ENCODE measurements around the gene AGAP2. TPM values are rescaled to one million over a fixed set of nuclear protein-coding genes. Genes with fewer than 3 reads are reported as not detected.

AGAP2 gene
- total RNA-seq, 1 experiment from 2014 or later = 38.6 TPM

- peak in 1 of 2 experiments; percentile 62 for DNase-seq
- no peaks in the 10 kb centered on the region for H3K27me3 ChIP-seq
Observed at GRCh38 chr12:57763881-57764661, 25.5 kb upstream of the AGAP2 start.

GRCh38 chr12:57762463-57762862 is 23.9 kb upstream of the AGAP2 start:
- Histone ChIP-seq H3K4me1 (peaks cover 3% of the 10 kb centered on the region; the same call in 1 of the 2 replicates), H3K27me3 (no peaks in the 10 kb centered on the region), H3K36me3 (peaks cover 59% of the 10 kb centered on the region), H3K9me3 (replicated peaks) (no peaks in the 10 kb centered on the region), H3K4me3 (no peak overlapping the region), H3K27ac (no peak overlapping the region)
- DNase-seq = peak in 1 of 2 experiments; percentile 60

More at GRCh38 chr12:57763881-57764661, 25.5 kb upstream of the AGAP2 start:
- H3K4me1 ChIP-seq = peaks cover 5% of the 10 kb centered on the region; the same call in 1 of the 2 replicates
- H3K9me3 ChIP-seq (replicated peaks) = no peaks in the 10 kb centered on the region
- H3K27ac ChIP-seq = no peak overlapping the region
- peaks cover 73% of the 10 kb centered on the region for H3K36me3 ChIP-seq
- no peak overlapping the region for H3K4me3 ChIP-seq

GRCh38 chr12:57761391-57761998 is 23.0 kb upstream of the AGAP2 start:
- Histone ChIP-seq H3K4me3 (no peak overlapping the region), H3K9me3 (replicated peaks) (no peaks in the 10 kb centered on the region), H3K27me3 (no peaks in the 10 kb centered on the region), H3K36me3 (peaks cover 49% of the 10 kb centered on the region), H3K27ac (no peak overlapping the region), H3K4me1 (peaks cover 1% of the 10 kb centered on the region)
- DNase-seq = peak; percentile 60 to 64

- Histone ChIP-seq H3K27ac (no peak overlapping the region), H3K36me3 (peaks cover 46% of the 10 kb centered on the region), H3K4me3 (no peak overlapping the region), H3K9me3 (replicated peaks) (no peaks in the 10 kb centered on the region), H3K27me3 (no peaks in the 10 kb centered on the region), H3K4me1 (peaks cover 7% of the 10 kb centered on the region)
- DNase-seq = peak in 1 of 2 experiments; percentile 96
Observed at GRCh38 chr12:57760347-57760982, 21.9 kb upstream of the AGAP2 start.

- DNase-seq = peak; percentile 62 to 88
- Histone ChIP-seq H3K4me3 (no peak overlapping the region), H3K27ac (no peak overlapping the region), H3K9me3 (replicated peaks) (no peaks in the 10 kb centered on the region), H3K27me3 (peaks cover 2% of the 10 kb centered on the region), H3K36me3 (peaks cover 38% of the 10 kb centered on the region), H3K4me1 (peaks cover 9% of the 10 kb centered on the region)
Observed at GRCh38 chr12:57759360-57759980, 20.9 kb upstream of the AGAP2 start.

- Histone ChIP-seq H3K4me3 (no peak overlapping the region), H3K9me3 (replicated peaks) (no peaks in the 10 kb centered on the region), H3K4me1 (peaks cover 11% of the 10 kb centered on the region), H3K27ac (no peak overlapping the region), H3K36me3 (peaks cover 31% of the 10 kb centered on the region), H3K27me3 (peaks cover 7% of the 10 kb centered on the region)
- DNase-seq = peak; percentile 68 to 71
Observed at GRCh38 chr12:57758552-57759359, 20.2 kb upstream of the AGAP2 start.

GRCh38 chr12:57757771-57758170 is 19.2 kb upstream of the AGAP2 start:
- DNase-seq = peak in 1 of 2 experiments; percentile 59
- Histone ChIP-seq H3K36me3 (peaks cover 21% of the 10 kb centered on the region), H3K9me3 (replicated peaks) (no peaks in the 10 kb centered on the region), H3K4me1 (peaks cover 18% of the 10 kb centered on the region), H3K27ac (no peak overlapping the region), H3K4me3 (no peak overlapping the region), H3K27me3 (peaks cover 7% of the 10 kb centered on the region)

GRCh38 chr12:57756406-57757341 is 18.1 kb upstream of the AGAP2 start:
- Histone ChIP-seq H3K27me3 (peaks cover 7% of the 10 kb centered on the region), H3K4me3 (peak overlapping the region; percentile 60), H3K27ac (no peak overlapping the region), H3K9me3 (replicated peaks) (no peaks in the 10 kb centered on the region), H3K36me3 (peaks cover 12% of the 10 kb centered on the region), H3K4me1 (peaks cover 20% of the 10 kb centered on the region)
- peak; percentile 93 to 96 for DNase-seq

- peaks cover 7% of the 10 kb centered on the region for H3K27me3 ChIP-seq
- peaks cover 24% of the 10 kb centered on the region for H3K4me1 ChIP-seq
- H3K27ac ChIP-seq = no peak overlapping the region
- DNase-seq = peak; percentile 91 to 92
- H3K36me3 ChIP-seq = peaks cover 15% of the 10 kb centered on the region
- peak overlapping the region; percentile 60 for H3K4me3 ChIP-seq
- H3K9me3 ChIP-seq (replicated peaks) = no peaks in the 10 kb centered on the region
Observed at GRCh38 chr12:57755454-57756372, 17.2 kb upstream of the AGAP2 start.

GRCh38 chr12:57755194-57755453 is 16.6 kb upstream of the AGAP2 start:
- Histone ChIP-seq H3K36me3 (peaks cover 19% of the 10 kb centered on the region), H3K4me3 (peak overlapping the region; percentile 60), H3K9me3 (replicated peaks) (no peaks in the 10 kb centered on the region), H3K4me1 (peaks cover 27% of the 10 kb centered on the region), H3K27ac (no peak overlapping the region), H3K27me3 (peaks cover 7% of the 10 kb centered on the region)
- DNase-seq = no peak

- DNase-seq = peak; percentile 100
- H3K36me3 ChIP-seq = peaks cover 23% of the 10 kb centered on the region
- H3K4me3 ChIP-seq = peak within 1 kb of the TSS; percentile 60
- H3K4me1 ChIP-seq = peaks cover 27% of the 10 kb centered on the region
- no peaks in the 10 kb centered on the region for H3K9me3 ChIP-seq (replicated peaks)
- no peak within 1 kb of the TSS for H3K27ac ChIP-seq
- H3K27me3 ChIP-seq = peaks cover 7% of the 10 kb centered on the region
Observed at GRCh38 chr12:57754411-57755193, 16.1 kb upstream of the AGAP2 start, which contains the start of gene MARCHF9. TSS of gene MARCHF9 (plus strand) at chr12:57755103. CDS start at chr12:57755529, 426 bp downstream.

GRCh38 chr12:57753756-57754337 is 15.3 kb upstream of the AGAP2 start:
- Histone ChIP-seq H3K27ac (no peak overlapping the region), H3K27me3 (peaks cover 7% of the 10 kb centered on the region), H3K36me3 (peaks cover 29% of the 10 kb centered on the region)

More at GRCh38 chr12:57753756-57754337, 15.3 kb upstream of the AGAP2 start:
- H3K4me3 ChIP-seq = no peak overlapping the region
- no peak for DNase-seq
- H3K9me3 ChIP-seq (replicated peaks) = no peaks in the 10 kb centered on the region
- H3K4me1 ChIP-seq = peaks cover 27% of the 10 kb centered on the region
